Bronchial epithelial cell (primary cell): ENCODE data around the gene SYTL3. TPM values are rescaled to one million over a fixed set of nuclear protein-coding genes. Genes with fewer than 3 reads are reported as not detected.

Source experiments
- DNase-seq: peaks from one replicate; pipeline ENCODE4 v3.0.0-alpha.2; 2010; ENCODE audit warnings: low read depth
- FAIRE-seq: peaks from 2 replicates; lab custom pipeline; 2011; peaks lifted over from hg19 to GRCh38; lab: Jason Lieb, UNC
- H3K27me3 ChIP-seq: 2 replicates; pipeline ENCODE4 v1.5.1; 2011; ENCODE audit warnings: low read length; ENCODE audit not compliant: control insufficient read depth, insufficient read depth
- H3K36me3 ChIP-seq: 2 replicates; pipeline ENCODE4 v1.5.1; 2011; ENCODE audit warnings: low read length; ENCODE audit not compliant: control insufficient read depth, insufficient read depth
- H3K4me3 ChIP-seq: 2 replicates; pipeline ENCODE4 v1.5.1; 2011; ENCODE audit warnings: mild to moderate bottlenecking, low read depth, low read length, control low read depth
- CTCF ChIP-seq: IDR thresholded peaks from 2 replicates; pipeline ENCODE4 v1.5.1; 2011; ENCODE audit warnings: mild to moderate bottlenecking, moderate library complexity, low read length, control low read depth, inconsistent platforms; ENCODE audit not compliant: insufficient read depth, severe bottlenecking
- total RNA-seq: library from RNA; depleted of rRNA; stranded (reverse); fragments of >200 nt; gene quantifications from 2 replicates; pipeline ENCODE4 v1.2.1, GENCODE V29; 2014

SYTL3 gene
- total RNA-seq, 1 donor from 2014 or later, result 1.1 TPM

GRCh38 chr6:158706369-158706982 lies 56.6 kb downstream of the SYTL3 start:
- no peak for FAIRE-seq
- Histone ChIP-seq H3K36me3 (no peaks in the 10 kb centered on the region), H3K27me3 (no peaks in the 10 kb centered on the region), H3K4me3 (no peak overlapping the region)
- DNase-seq, result peak; percentile 41
- peak; percentile 59 for TF ChIP-seq CTCF

- no peak for FAIRE-seq
- DNase-seq, result peak; percentile 63
- no peak overlapping the region for H3K4me3 ChIP-seq
Observed at GRCh38 chr6:158707120-158707820, 57.4 kb downstream of the SYTL3 start.

DNA sequence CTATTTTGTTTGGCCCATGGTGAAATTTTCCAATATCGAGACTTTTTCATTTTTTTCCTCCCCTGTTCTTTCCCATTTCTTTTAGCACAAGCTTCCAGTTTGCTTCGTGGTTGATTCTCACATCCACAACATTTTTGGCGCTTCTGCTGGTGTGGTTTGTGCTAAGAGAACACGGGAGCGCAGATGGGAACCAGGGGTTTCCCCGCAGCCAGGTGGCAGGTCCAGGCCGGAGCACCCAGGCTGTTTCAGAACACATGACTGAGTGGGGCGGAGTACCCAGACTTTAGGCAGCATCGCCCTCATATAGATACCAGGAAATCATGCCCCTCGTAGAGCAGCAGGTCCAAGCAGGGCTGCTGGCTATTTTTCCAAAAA lies 58.0 kb downstream of the SYTL3 start:
- H3K27me3 ChIP-seq, result no peaks in the 10 kb centered on the region
- peak; percentile 9 for TF ChIP-seq CTCF
- FAIRE-seq (no peak), DNase-seq (peak; percentile 70)
- no peak overlapping the region for H3K4me3 ChIP-seq
- H3K36me3 ChIP-seq, result no peaks in the 10 kb centered on the region

More at GRCh38 chr6:158707120-158707820, 57.4 kb downstream of the SYTL3 start:
- Histone ChIP-seq H3K36me3 (no peaks in the 10 kb centered on the region), H3K27me3 (no peaks in the 10 kb centered on the region)
- no peak for TF ChIP-seq CTCF

DNA sequence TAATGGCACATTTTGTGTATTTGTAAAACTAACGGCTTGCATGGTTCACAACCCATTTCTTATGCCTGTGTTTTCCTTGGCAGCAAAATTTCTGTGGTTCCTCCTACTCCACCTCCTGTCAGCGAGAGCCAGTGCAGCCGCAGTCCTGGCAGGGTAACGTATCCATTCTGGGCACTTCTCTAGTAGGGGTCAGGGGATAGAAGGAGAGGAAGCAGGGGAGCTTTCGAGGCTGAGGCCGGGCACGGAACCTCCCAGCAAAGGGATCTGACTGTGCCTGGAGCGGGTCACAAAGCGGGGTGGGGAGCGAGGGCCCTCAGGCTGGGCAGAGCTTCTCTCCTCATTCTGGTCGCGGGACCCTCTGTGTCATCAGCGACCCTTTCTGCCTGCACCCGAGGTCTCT lies 58.4 kb downstream of the SYTL3 start:
- H3K36me3 ChIP-seq, result no peaks in the 10 kb centered on the region
- H3K4me3 ChIP-seq, result no peak overlapping the region
- FAIRE-seq (no peak), DNase-seq (no peak)
- TF ChIP-seq CTCF, result no peak
- no peaks in the 10 kb centered on the region for H3K27me3 ChIP-seq

GRCh38 chr6:158709809-158710208 lies 60.0 kb downstream of the SYTL3 start:
- TF ChIP-seq CTCF, result no peak
- FAIRE-seq (no peak), DNase-seq (no peak)
- no peaks in the 10 kb centered on the region for H3K36me3 ChIP-seq
- H3K4me3 ChIP-seq, result no peak overlapping the region
- no peaks in the 10 kb centered on the region for H3K27me3 ChIP-seq
